T-helper 17 cell (primary cell): ENCODE measurements around the gene ETV1. TPM values are rescaled to one million over a fixed set of nuclear protein-coding genes. Genes with fewer than 3 reads are reported as not detected.

Source experiments
- ATAC-seq: fragments of 150-1000 bp; cut with Tn5 transposase; 2 replicates; pipeline ENCODE4 v1.10.0; 2021; ENCODE audit warnings: mild to moderate bottlenecking, moderate library complexity
- DNase-seq, 3 donors: peaks; one replicate each; pipeline versions ENCODE4 v3.0.0 to v3.0.0-alpha.2; 2020 to 2021
- H3K9me3 ChIP-seq: one replicate; pipeline ENCODE4 v1.7.0; 2013; ENCODE audit warnings: low read length, mild to moderate bottlenecking; ENCODE audit not compliant: control insufficient read depth, poor library complexity, severe bottlenecking
- H3K27ac Mint-ChIP-seq: one replicate; pipeline ENCODE4 v1.8.0; 2022; ENCODE audit warnings: mild to moderate bottlenecking, moderate library complexity, mixed read lengths
- H3K27me3 Mint-ChIP-seq: one replicate; pipeline ENCODE4 v1.8.0; 2022; ENCODE audit warnings: mixed read lengths
- H3K36me3 Mint-ChIP-seq: one replicate; pipeline ENCODE4 v1.8.0; 2022; ENCODE audit warnings: low read depth, mixed read lengths
- H3K4me1 Mint-ChIP-seq: one replicate; pipeline ENCODE4 v1.8.0; 2022; ENCODE audit warnings: mild to moderate bottlenecking, mixed read lengths
- H3K4me3 Mint-ChIP-seq: one replicate; pipeline ENCODE4 v1.8.0; 2022; ENCODE audit warnings: mild to moderate bottlenecking, moderate library complexity, mixed read lengths
- total RNA-seq, 4 donors: library from RNA in 2 of 4; stranded (reverse) in 2 of 4; gene quantifications; one replicate each; pipeline ENCODE4 v1.2.3 and lab custom pipeline; 2022 to 2026

The ETV1 gene
- total RNA-seq, 2 donors from 2014 or later: 0.55 TPM; not detected in 1

DNA sequence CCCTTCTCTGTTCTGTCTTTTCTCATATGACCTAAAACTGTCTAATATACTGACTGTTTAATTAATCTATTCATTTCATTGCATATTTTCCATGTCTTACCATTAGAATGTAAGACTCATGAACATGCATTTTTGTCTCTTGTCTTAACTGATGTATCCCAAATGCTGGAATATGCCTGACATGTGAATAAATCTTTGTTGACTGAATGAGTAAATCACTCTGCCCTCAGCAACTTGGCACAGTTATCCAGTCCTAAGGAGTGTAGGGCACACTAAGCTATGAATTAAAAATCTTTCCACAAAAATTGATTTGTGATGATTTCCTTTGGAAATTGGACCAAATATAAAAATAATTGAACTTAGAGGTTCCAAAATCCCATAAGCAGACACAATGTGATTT lies 111.3 kb downstream of the ETV1 start:
- no peaks in the 10 kb centered on the region for H3K9me3 ChIP-seq
- H3K27me3 Mint-ChIP-seq: no peaks in the 10 kb centered on the region
- H3K27ac Mint-ChIP-seq: no peak overlapping the region
- H3K4me1 Mint-ChIP-seq: peaks cover 2% of the 10 kb centered on the region
- no peak for DNase-seq
- no peaks in the 10 kb centered on the region for H3K36me3 Mint-ChIP-seq
- no peak for ATAC-seq
- no peak overlapping the region for H3K4me3 Mint-ChIP-seq

DNA sequence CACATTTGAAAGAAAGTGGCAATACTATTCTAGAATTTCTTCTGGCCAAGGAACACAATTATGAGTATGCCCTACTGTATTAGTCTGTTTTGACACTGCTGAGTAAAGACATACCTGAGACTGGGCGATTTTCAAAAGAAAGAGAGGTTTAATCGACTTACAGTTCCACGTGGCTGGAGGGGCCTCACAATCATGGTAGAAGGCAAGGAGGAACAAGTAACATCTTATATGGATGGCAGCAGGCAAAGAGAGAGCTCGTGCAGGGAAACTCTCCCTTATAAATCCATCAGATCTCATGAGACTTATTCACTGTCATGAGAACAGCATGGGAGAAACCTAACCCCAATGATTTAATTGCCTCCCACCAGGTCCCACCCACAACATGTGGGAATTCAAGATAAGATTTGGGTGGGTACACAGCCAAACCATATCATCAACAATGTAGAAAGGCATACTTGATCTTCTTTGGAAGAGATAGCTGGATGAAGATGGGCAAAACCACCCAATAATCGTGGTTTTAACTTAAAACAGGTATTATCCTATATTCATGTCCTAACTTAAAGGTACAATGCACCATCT lies 113.9 kb downstream of the ETV1 start:
- no peak overlapping the region for H3K4me3 Mint-ChIP-seq
- no peaks in the 10 kb centered on the region for H3K36me3 Mint-ChIP-seq
- no peak for DNase-seq
- no peak overlapping the region for H3K27ac Mint-ChIP-seq
- H3K9me3 ChIP-seq: no peaks in the 10 kb centered on the region
- H3K27me3 Mint-ChIP-seq: no peaks in the 10 kb centered on the region
- no peak for ATAC-seq
- peaks cover 2% of the 10 kb centered on the region for H3K4me1 Mint-ChIP-seq

- Mint-ChIP-seq H3K4me1 (peaks cover 2% of the 10 kb centered on the region), H3K4me3 (no peak overlapping the region)
Observed at GRCh38 chr7:13874783-13875182, 114.7 kb downstream of the ETV1 start.

DNA sequence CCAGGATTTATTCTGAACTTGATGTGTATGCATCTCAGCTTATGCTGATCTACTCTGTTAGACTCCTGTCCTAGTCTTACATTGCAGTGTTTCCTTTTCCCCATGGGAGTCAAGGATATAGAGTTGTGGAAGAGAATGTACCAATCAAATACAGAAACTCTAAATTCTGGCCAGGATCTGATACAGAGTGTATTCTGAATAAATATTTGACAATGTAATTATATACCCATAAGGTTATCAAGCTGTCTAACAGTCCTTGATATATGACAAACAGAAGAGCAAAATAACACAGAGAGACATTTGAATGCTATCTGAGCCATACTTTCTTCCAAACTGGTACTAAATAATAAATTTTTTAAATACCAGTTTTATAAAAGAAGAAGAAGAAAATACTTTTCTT lies 116.8 kb downstream of the ETV1 start:
- Mint-ChIP-seq H3K4me3 (no peak overlapping the region), H3K4me1 (peaks cover 2% of the 10 kb centered on the region), H3K36me3 (no peaks in the 10 kb centered on the region), H3K27me3 (peaks cover 5% of the 10 kb centered on the region), H3K27ac (no peak overlapping the region)
- no peaks in the 10 kb centered on the region for H3K9me3 ChIP-seq
- DNase-seq (no peak), ATAC-seq (no peak)

More at GRCh38 chr7:13874783-13875182, 114.7 kb downstream of the ETV1 start:
- Mint-ChIP-seq H3K27me3 (no peaks in the 10 kb centered on the region), H3K27ac (peak overlapping the region; percentile 22), H3K36me3 (no peaks in the 10 kb centered on the region)
- ATAC-seq: peak; percentile 40
- DNase-seq: no peak
- no peaks in the 10 kb centered on the region for H3K9me3 ChIP-seq

GRCh38 chr7:13871008-13871407 lies 118.5 kb downstream of the ETV1 start:
- ATAC-seq: no peak
- no peak overlapping the region for H3K4me3 Mint-ChIP-seq
- peaks cover 5% of the 10 kb centered on the region for H3K27me3 Mint-ChIP-seq
- H3K4me1 Mint-ChIP-seq: peaks cover 2% of the 10 kb centered on the region
- no peak for DNase-seq
- no peaks in the 10 kb centered on the region for H3K9me3 ChIP-seq
- H3K36me3 Mint-ChIP-seq: no peaks in the 10 kb centered on the region
- no peak overlapping the region for H3K27ac Mint-ChIP-seq

DNA sequence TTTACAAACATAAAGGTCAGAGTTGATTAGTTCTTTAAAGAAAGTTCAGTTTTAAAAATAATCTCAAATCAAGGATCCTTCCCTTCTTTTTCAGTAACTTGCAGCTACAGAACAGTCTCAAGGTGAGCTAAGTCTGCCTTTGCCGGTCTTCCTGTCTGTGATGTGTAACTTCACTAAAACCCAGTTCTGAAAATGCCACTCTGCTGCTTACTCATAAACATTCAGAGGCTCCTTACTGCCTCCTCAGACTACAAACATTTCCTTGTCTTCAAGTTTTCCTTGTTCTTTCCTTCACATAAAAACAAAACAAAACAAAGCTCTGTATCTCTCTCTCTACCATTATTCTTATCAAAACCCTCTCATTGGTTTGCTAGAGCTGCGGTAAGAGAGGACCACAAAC lies 128.7 kb downstream of the ETV1 start:
- H3K4me3 Mint-ChIP-seq: no peak overlapping the region

DNA sequence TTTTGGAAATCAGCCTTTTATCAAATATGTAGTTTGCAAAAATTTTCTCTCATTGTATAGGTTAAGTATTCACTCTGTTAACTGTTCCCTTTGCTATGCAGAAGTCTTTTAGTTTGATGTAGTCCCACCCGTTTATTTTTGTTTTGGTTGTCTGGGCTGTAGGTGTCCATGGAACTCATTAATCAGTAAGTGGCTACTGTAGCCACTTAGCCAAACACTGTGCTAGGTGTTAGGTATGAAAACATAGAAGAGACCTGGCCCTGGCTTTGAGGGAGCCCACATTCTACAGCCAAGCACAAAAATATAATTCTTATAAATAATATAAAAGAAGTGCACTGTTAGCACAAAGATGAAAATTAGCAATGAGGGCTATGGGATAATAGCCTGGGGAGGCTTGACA lies 133.5 kb downstream of the ETV1 start:
- ATAC-seq (no peak), DNase-seq (no peak)
- H3K4me3 Mint-ChIP-seq: no peak overlapping the region
- no peak overlapping the region for H3K27ac Mint-ChIP-seq
- H3K9me3 ChIP-seq: no peaks in the 10 kb centered on the region
- H3K36me3 Mint-ChIP-seq: no peaks in the 10 kb centered on the region
- no peaks in the 10 kb centered on the region for H3K27me3 Mint-ChIP-seq
- peaks cover 2% of the 10 kb centered on the region for H3K4me1 Mint-ChIP-seq

More for the DNA sequence above, 128.7 kb downstream of the ETV1 start:
- Mint-ChIP-seq H3K36me3 (no peaks in the 10 kb centered on the region), H3K27me3 (no peaks in the 10 kb centered on the region), H3K27ac (no peak overlapping the region), H3K4me1 (peaks cover 6% of the 10 kb centered on the region)
- ATAC-seq: no peak
- DNase-seq: no peak
- H3K9me3 ChIP-seq: no peaks in the 10 kb centered on the region

GRCh38 chr7:13852281-13852968 lies 137.0 kb downstream of the ETV1 start:
- Mint-ChIP-seq H3K36me3 (no peaks in the 10 kb centered on the region), H3K4me3 (no peak overlapping the region), H3K27ac (no peak overlapping the region), H3K27me3 (no peaks in the 10 kb centered on the region), H3K4me1 (peaks cover 12% of the 10 kb centered on the region)
- DNase-seq (no peak), ATAC-seq (no peak)
- H3K9me3 ChIP-seq: no peaks in the 10 kb centered on the region

GRCh38 chr7:13851736-13852135 lies 137.7 kb downstream of the ETV1 start:
- DNase-seq: no peak

GRCh38 chr7:13850185-13850752 lies 139.2 kb downstream of the ETV1 start:
- DNase-seq: peak in 2 of 3 donors; percentile 12 to 28
- Mint-ChIP-seq H3K27me3 (no peaks in the 10 kb centered on the region), H3K4me1 (peaks cover 12% of the 10 kb centered on the region), H3K4me3 (peak overlapping the region; percentile 15), H3K27ac (peak overlapping the region; percentile 86), H3K36me3 (no peaks in the 10 kb centered on the region)
- no peaks in the 10 kb centered on the region for H3K9me3 ChIP-seq
- peak; percentile 98 for ATAC-seq

More at GRCh38 chr7:13851736-13852135, 137.7 kb downstream of the ETV1 start:
- H3K27me3 Mint-ChIP-seq: no peaks in the 10 kb centered on the region
- H3K4me3 Mint-ChIP-seq: no peak overlapping the region
- H3K36me3 Mint-ChIP-seq: no peaks in the 10 kb centered on the region
- H3K27ac Mint-ChIP-seq: no peak overlapping the region
- peaks cover 12% of the 10 kb centered on the region for H3K4me1 Mint-ChIP-seq
- no peaks in the 10 kb centered on the region for H3K9me3 ChIP-seq
- ATAC-seq: no peak

DNA sequence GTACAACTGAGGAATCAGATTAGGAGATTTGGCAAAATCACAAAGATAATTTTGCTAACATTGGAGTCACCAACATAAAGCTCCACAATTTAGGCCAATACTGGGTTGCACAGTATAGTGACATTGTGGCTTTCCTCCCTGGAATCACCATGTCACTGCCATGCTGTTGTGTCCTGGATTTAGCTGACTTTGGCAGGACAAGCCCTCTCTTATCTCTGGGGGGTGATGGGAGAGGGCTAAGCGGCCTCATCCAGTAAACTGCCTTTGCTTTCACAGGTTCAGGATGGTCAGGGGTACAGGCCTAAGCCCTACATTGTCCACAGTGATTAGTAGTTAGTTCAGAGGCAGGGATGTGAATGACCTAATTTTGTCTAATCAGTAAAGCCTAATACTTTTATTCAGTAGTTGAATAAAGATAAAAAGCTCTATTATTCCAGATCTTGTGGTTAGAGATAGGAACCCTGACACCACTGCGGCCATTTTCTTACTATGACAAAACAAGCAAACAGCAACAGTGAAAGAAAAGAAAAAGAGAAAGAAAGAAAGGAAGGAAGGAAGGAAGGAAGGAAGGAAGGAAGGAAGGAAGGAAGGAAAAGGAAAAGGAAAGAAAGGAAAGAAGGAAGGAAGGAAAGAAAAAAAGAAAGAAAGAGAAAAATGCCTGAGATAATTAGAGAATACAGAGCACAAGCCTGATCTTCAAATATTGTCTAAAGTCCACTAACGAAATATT lies 140.1 kb downstream of the ETV1 start:
- H3K27me3 Mint-ChIP-seq: no peaks in the 10 kb centered on the region
- no peaks in the 10 kb centered on the region for H3K36me3 Mint-ChIP-seq
- DNase-seq (no peak), ATAC-seq (no peak)
- H3K4me3 Mint-ChIP-seq: peak overlapping the region; percentile 15
- peaks cover 12% of the 10 kb centered on the region for H3K4me1 Mint-ChIP-seq
- H3K9me3 ChIP-seq: no peaks in the 10 kb centered on the region
- peak overlapping the region; percentile 86 for H3K27ac Mint-ChIP-seq

- ATAC-seq: no peak
- no peaks in the 10 kb centered on the region for H3K36me3 Mint-ChIP-seq
Observed at GRCh38 chr7:13848681-13849131, 140.8 kb downstream of the ETV1 start.

DNA sequence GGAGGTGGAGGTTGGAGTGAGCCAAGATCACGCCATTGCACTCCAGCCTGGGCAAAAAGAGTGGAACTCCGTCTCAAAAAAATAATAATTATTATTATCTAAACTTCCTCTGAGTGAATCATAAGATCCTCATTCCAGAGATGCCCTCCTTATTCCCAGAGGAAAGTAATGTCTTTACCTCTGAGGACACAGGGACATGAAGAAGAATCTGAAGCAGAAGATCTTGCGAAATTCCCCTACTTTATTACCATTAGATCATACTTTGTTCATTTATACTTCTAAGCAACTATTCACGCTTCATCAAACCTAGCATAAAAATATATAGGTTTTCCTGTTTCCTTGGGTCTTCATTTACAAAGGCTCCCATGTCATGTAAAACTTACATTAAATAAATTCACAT lies 143.1 kb downstream of the ETV1 start:
- H3K36me3 Mint-ChIP-seq: no peaks in the 10 kb centered on the region
- H3K4me3 Mint-ChIP-seq: no peak overlapping the region
- no peaks in the 10 kb centered on the region for H3K9me3 ChIP-seq
- no peak overlapping the region for H3K27ac Mint-ChIP-seq
- no peak for ATAC-seq
- no peak for DNase-seq
- peaks cover 12% of the 10 kb centered on the region for H3K4me1 Mint-ChIP-seq
- H3K27me3 Mint-ChIP-seq: no peaks in the 10 kb centered on the region

More at GRCh38 chr7:13848681-13849131, 140.8 kb downstream of the ETV1 start:
- Mint-ChIP-seq H3K4me1 (peaks cover 12% of the 10 kb centered on the region), H3K4me3 (no peak overlapping the region), H3K27ac (no peak overlapping the region), H3K27me3 (no peaks in the 10 kb centered on the region)
- no peaks in the 10 kb centered on the region for H3K9me3 ChIP-seq
- no peak for DNase-seq
